ENCODE results near the gene ENGASE.
A peak's percentile ranks its signal among the peaks of the same experiment; 100 is the strongest.

The ENGASE gene

DNA sequence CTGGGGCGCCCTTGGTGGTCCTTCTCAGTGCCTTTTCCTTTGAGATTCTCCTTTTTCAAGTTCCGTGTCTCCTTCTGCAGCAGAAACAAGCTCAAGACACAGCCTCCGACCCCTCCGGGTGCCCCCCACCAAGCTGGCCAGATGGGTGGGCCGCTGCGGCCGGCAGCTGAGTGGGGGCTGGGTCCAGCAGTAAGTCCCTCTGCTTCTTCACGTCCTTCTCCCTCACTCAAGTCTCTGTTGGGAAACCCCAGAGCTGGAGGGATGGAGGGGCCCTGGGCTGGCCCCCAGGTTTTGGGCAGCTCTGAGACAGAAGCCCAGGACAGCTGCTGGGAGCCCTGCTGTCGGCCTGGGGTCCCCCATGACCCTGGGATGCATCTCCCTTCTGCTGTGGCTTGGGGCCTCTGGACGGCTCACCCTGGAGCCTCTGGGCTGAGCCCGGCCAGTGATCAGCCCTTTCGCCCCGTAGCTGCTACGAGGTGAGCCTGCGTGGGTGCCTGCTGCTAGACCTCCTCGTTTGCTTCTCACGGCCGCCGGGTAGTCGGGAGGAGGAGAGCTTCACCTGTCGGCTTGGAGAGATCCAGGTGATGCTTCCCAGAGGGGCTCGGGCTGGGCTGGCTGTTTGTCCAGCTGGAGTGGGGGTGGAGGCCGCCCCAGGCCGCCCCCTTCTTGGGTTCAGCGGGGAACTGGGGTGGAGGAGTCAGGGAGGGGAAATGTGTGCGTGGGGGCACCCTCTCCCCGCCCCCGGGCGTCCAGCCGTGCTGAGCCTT, 10.7 kb downstream of the ENGASE start:
- TF ChIP-seq, protein P1, sequence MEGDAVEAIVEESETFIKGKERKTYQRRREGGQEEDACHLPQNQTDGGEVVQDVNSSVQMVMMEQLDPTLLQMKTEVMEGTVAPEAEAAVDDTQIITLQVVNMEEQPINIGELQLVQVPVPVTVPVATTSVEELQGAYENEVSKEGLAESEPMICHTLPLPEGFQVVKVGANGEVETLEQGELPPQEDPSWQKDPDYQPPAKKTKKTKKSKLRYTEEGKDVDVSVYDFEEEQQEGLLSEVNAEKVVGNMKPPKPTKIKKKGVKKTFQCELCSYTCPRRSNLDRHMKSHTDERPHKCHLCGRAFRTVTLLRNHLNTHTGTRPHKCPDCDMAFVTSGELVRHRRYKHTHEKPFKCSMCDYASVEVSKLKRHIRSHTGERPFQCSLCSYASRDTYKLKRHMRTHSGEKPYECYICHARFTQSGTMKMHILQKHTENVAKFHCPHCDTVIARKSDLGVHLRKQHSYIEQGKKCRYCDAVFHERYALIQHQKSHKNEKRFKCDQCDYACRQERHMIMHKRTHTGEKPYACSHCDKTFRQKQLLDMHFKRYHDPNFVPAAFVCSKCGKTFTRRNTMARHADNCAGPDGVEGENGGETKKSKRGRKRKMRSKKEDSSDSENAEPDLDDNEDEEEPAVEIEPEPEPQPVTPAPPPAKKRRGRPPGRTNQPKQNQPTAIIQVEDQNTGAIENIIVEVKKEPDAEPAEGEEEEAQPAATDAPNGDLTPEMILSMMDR (conservative IDR thresholded peaks at IDR 0.05; ENCODE audit: low read depth, low read length) = no peak
- no peak overlapping the region for H3K4me3 ChIP-seq (ENCODE audit: low read depth, low read length)
- no peak for DNase-seq (ENCODE audit: low read depth)

DNA sequence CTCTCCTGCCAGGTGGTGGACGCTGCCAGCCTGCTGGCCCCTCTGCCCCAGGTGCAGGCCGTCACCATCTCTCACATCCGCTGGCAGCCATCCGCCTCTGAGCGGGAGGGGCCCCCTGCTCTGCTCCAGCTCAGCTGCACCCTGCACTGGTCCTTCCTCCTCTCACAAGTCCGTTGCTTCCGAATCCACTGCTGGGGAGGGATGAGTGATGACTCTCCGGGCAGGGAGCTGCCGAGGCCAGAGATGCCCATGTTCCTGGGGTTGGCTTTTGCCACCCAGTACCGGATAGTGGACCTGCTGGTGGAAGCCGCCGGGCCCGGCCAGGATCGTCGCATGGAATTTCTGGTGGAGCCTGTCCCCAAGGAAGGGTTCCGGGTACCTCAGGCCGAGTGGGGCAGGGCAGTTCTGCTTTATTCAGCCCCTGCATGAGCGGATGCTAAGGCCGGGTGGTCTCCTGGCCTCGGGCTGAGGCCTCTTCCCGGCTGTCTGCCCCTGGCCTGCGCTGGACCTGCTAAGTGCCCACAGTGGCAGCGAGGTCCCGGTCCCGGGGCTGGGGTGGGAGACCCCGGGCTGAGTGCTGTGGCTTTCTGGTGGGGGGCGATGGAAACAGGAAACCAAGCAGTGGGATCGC, 11.4 kb downstream of the ENGASE start:
- no peak overlapping the region for H3K4me3 ChIP-seq (ENCODE audit: low read depth, low read length)
- TF ChIP-seq, protein P1 (conservative IDR thresholded peaks at IDR 0.05; ENCODE audit: low read depth, low read length) = no peak
- no peak for DNase-seq (ENCODE audit: low read depth)

DNA sequence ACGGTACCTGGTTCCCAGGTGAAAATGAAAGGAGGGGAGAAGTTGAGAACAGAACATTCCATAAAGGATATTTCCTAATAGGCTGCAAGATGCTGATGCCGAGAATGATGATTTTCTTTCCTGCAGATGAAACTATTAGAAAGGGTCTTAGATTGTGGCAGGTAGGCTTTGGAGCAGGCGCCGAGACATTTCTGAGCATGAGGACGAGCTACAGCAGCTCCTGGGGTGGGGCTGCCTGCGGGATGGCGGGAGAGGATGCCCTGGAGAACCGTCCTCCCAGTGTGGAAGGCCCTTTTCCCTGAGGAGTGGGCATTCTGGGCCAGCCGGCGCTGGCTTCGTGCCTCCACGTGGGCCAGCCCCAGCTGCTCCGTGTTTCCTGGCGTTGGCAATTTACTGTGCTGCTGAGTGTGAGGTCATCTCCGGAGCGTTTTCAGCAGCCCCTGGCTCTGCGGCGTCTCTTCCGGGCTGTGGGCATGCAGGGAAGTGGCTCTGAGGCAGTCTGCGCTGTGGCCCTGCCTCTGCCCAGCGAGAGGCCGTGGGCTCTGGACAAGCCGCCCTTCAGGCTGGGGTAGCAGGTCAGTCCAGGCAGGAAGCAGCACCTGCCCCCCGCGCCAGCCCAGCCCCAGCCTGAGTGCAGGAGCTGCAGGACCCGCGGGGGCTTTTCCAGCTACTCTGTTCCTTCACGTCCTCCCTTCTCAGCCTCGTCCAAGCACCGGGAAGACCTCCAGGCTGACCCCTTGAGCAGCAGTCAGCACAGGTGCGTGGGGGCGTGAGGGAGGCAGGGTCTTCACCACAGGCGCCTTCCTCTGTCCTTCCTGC, 12.2 kb downstream of the ENGASE start:
- no peak for DNase-seq (ENCODE audit: low read depth)
- H3K4me3 ChIP-seq (ENCODE audit: low read depth, low read length) = no peak overlapping the region
- TF ChIP-seq, protein P1 (conservative IDR thresholded peaks at IDR 0.05; ENCODE audit: low read depth, low read length) = no peak

DNA sequence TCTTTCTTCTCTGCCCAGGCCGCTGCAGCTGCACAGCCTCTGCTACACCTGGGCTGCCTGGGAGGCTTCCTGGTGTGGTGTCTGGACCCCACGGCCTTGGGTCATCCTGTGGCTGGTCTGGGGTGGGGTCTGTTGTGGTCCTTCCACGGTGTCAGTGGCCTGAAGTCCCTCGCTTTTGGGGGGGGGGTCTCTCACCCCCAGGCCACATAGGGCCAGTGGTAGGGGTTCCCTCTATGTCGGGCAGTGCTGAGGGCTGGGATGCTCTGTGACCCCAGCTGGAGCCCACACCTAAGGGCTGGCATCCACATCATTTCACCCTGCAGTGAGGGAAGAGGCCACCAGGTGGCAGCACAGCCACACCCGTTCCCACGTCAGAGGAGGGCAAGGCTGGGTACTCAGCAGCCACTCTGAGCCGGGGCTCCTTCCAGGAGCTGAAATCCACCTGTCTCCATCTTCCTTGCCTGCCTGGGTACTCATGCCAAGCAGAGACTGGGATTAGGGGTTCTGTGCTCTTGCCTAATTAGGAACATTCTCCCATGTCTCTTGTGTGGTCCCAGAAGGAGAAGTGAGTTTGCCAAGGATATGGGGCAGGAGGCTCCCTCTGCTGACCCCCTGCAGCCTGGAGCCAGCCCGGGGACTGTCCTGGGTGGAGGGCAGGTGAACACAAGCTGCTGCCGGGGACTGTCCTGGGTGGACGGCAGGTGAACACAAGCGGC, 13.0 kb downstream of the ENGASE start:
- no peak overlapping the region for H3K4me3 ChIP-seq (ENCODE audit: low read depth, low read length)
- TF ChIP-seq, protein P1 (conservative IDR thresholded peaks at IDR 0.05; ENCODE audit: low read depth, low read length) = peak; percentile 89
- DNase-seq (ENCODE audit: low read depth) = peak; percentile 47

DNA sequence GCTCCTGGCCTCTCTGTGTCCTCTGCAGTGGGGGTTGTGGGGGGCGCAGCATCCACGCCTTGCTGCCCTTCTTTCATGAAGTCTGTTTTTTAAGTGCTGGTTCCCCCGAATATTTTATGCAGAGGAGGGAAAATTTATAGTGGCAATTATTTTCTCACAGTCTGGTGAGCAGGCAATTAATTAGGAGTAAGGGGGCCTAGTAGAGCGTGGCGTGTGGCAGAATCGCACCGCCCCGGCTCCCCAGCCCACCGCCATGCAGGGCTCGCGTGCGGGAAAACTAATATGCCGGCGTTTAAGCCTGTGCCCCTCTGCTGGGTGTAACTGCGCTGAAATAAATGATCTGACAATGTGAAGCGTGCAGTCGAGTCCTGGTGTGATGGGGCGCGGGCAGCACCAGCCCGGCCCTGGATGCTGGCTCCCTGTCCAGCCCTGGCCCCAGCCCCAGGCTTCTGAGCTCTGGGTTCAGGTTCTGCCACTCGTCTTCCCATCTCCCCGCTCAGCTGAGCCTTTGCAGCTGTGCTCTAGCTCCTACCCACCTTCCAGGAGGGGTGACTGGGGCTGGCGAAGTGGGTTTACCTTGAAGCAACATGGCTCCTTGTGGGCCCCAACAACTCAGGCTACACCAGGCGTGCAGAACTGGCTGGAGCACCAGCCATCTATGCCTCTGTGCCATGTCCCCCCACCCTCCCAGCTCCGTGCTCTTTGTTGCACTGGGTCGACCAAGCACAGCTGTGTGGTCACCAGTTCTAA, 13.8 kb downstream of the ENGASE start:
- no peak for DNase-seq (ENCODE audit: low read depth)
- no peak overlapping the region for H3K4me3 ChIP-seq (ENCODE audit: low read depth, low read length)
- TF ChIP-seq, protein P1 (conservative IDR thresholded peaks at IDR 0.05; ENCODE audit: low read depth, low read length) = no peak

DNA sequence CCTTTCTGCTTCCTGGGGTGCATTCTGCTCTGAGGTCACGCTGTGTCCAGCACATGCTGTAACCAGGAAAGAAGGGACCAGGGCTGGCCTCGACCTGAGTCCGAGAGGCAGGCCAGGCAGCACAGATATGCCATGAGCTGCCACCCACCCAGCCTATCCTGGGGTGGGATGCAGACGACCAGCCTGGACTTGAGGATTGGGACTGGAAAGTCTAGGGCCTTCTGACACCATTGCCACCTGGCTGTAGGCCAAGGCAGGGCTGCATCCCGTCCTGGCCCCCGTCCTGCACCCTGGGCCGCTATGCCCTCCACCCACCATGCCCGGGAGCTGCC, 14.3 kb downstream of the ENGASE start:
- TF ChIP-seq, protein P1 (conservative IDR thresholded peaks at IDR 0.05; ENCODE audit: low read depth, low read length) = no peak
- no peak overlapping the region for H3K4me3 ChIP-seq (ENCODE audit: low read depth, low read length)
- no peak for DNase-seq (ENCODE audit: low read depth)
